Peyer's patch (tissue), 4 donors: ENCODE results near the gene KLK8.

Experiments used
- CTCF ChIP-seq, 6 experiments: fragments of 450-650 bp in 4 of 6; fragments of 200-600 bp in 2 of 6; sonication (generic) in 1 of 6; IDR thresholded peaks; one replicate each; pipeline ENCODE4 v1.5.1; 2017 to 2019; ENCODE audit warnings: antibody characterized with exemption in 6 of 6, mild to moderate bottlenecking in 3 of 6, moderate library complexity in 1 of 6
- POLR2A ChIP-seq, 2 donors: fragments of 450-650 bp; IDR thresholded peaks; one replicate each; pipeline ENCODE4 v1.5.1; 2017; ENCODE audit warnings: antibody characterized with exemption in 2 of 2, mild to moderate bottlenecking in 2 of 2, moderate library complexity in 2 of 2

DNA sequence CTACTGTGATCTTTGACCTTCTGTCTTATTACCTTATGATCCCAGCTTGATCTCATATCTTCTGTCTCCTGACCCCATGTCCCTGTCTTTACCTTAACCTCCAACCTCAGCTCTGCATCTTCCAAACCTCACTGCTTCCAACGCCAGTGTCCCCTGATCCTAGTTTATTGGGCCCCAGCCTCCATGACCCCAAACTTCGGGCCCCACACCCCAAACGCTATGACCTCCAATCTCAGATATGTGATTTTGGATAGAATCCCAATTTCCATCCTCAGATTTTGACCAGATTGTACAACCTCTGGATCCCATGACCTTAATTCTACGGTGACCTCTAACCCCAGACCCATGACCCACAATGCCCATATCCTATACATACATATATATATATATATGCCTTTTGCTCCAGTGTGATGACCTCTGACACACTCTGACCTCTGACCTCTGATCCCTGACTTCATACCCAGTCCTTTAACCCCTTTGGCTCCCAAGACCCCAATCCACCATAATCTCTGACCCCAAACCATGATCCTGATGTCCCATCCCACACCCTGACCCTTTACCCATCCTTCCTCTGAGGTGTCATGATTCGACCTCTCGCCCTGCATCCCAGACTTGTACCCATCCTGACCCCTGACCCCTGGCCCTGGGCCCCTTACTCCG lies 29.9 kb upstream of the KLK8 start:
- TF ChIP-seq CTCF (IDR thresholded peaks at IDR 0.05) (no peak), POLR2A (IDR thresholded peaks at IDR 0.05) (no peak)
